PC-9 (cell line): ENCODE results near the gene HKDC1. TPM values are rescaled to one million over a fixed set of nuclear protein-coding genes. Genes with fewer than 3 reads are reported as not detected.

Source experiments
- BruUV-seq: library from RNA; stranded (reverse); fragments of 400-500 nt; replicated peaks from 2 replicates; lab custom pipeline; 2021; lab: Mats Ljungman, UMichigan
- CTCF ChIA-PET: fragments of 300-600 bp; sonication (Branson Sonifier 250); formaldehyde crosslinking; loops from one replicate; lab custom pipeline; 2022; ENCODE audit warnings: antibody characterized with exemption; lab: Charles Lee
- POLR2A ChIA-PET: fragments of 300-600 bp; sonication (Branson Sonifier 250); formaldehyde crosslinking; loops from one replicate; lab custom pipeline; 2022; ENCODE audit warnings: antibody characterized with exemption; ENCODE audit not compliant: unreplicated experiment; lab: Charles Lee
- DNase-seq, 2 experiments: peaks; one replicate each; pipeline versions ENCODE4 v3.0.0 to v3.0.0-alpha.2; 2015 to 2022; ENCODE audit warnings: mixed read lengths in 1 of 2
- H2AFZ ChIP-seq: fragments of 200-600 bp; sonication (generic); 2 replicates; pipeline ENCODE4 v1.8.1; 2017; ENCODE audit warnings: antibody characterized with exemption
- H3F3A ChIP-seq: fragments of 200-600 bp; sonication (generic); 2 replicates; pipeline ENCODE4 v1.8.1; 2017; ENCODE audit warnings: antibody characterized with exemption, mild to moderate bottlenecking, low read depth; ENCODE audit not compliant: insufficient read depth
- H3K27ac ChIP-seq: fragments of 200-600 bp; sonication (generic); 2 replicates; pipeline ENCODE4 v1.6.1; 2016; ENCODE audit warnings: mixed run types
- H3K27me3 ChIP-seq: fragments of 200-600 bp; sonication (generic); 2 replicates; pipeline ENCODE4 v1.6.1; 2016; ENCODE audit warnings: low read depth, mixed run types; ENCODE audit not compliant: insufficient read depth
- H3K36me3 ChIP-seq: fragments of 200-600 bp; sonication (generic); 2 replicates; pipeline ENCODE4 v1.6.1; 2016; ENCODE audit warnings: low read depth, mixed run types
- H3K4me1 ChIP-seq: fragments of 200-600 bp; sonication (generic); replicated peaks from 2 replicates; pipeline ENCODE4 v1.6.1; 2016; ENCODE audit warnings: mixed run types; ENCODE audit not compliant: insufficient read depth
- H3K4me2 ChIP-seq: fragments of 200-600 bp; sonication (generic); 2 replicates; pipeline ENCODE4 v1.6.1; 2017; ENCODE audit warnings: mixed run types
- H3K4me3 ChIP-seq: fragments of 200-600 bp; sonication (generic); 2 replicates; pipeline ENCODE4 v1.6.1; 2016; ENCODE audit warnings: mixed run types
- H3K79me2 ChIP-seq: fragments of 200-600 bp; sonication (generic); 2 replicates; pipeline ENCODE4 v1.6.1; 2017; ENCODE audit warnings: low read depth, mixed run types
- H3K9me2 ChIP-seq: fragments of 200-600 bp; sonication (generic); 2 replicates; pipeline ENCODE4 v1.8.1; 2017; ENCODE audit warnings: mild to moderate bottlenecking; ENCODE audit not compliant: insufficient read depth
- H3K9me3 ChIP-seq: fragments of 200-600 bp; sonication (generic); 2 replicates; pipeline ENCODE4 v1.8.1; 2016; ENCODE audit warnings: low read depth; ENCODE audit not compliant: insufficient read depth
- H4K20me1 ChIP-seq: fragments of 200-600 bp; sonication (generic); 2 replicates; pipeline ENCODE4 v1.8.1; 2017; ENCODE audit not compliant: insufficient read depth
- EZH2 ChIP-seq: fragments of 200-600 bp; sonication (generic); IDR thresholded peaks from 2 replicates; pipeline ENCODE4 v1.8.0; 2017; ENCODE audit warnings: antibody characterized with exemption, low read depth
- intact Hi-C: fragments of 100-400 bp; cut with micrococcal nuclease; formaldehyde crosslinking; loops from one replicate; pipeline ENCODE4 v1.10.0; 2022; ENCODE audit not compliant: unreplicated experiment
- total RNA-seq: library from RNA; stranded (reverse); gene quantifications from 2 replicates; pipeline ENCODE4 v1.2.3, GENCODE V29; 2021
- TF ChIP-seq, protein P1 (sequence below): fragments of 200-600 bp; sonication (generic); conservative IDR thresholded peaks from 2 replicates; pipeline ENCODE4 v1.6.1; 2017; ENCODE audit warnings: mixed run types, antibody characterized with exemption, mild to moderate bottlenecking, moderate library complexity

Gene HKDC1
- total RNA-seq, 1 experiment from 2014 or later = 173 TPM

DNA sequence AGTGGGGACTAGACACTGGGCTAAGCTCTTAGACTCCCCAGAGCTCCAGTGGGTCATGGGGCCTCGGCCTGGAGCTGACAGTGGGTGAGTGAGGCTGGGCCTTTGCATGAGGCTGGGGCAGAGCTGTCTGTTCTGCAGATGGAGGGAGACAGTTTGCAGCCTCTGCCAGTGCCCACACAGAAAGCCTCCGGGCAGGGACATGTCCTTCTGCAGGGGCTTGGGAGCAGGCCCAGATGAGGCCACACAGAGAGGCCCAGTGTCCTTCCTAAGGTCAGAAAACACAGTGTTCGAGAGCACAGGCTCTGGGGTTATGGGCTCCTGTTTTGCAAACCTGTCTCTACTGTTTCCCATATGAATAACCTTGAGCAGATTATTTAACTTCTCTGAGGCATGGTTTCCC lies 33.0 kb downstream of the HKDC1 start:
- Histone ChIP-seq H3K4me1 (no peaks in the 10 kb centered on the region), H3K4me3 (no peak overlapping the region), H2AFZ (no peak overlapping the region), H3K4me2 (no peak overlapping the region), H3K36me3 (peaks cover 81% of the 10 kb centered on the region), H3K79me2 (no peaks in the 10 kb centered on the region), H3K9me3 (no peaks in the 10 kb centered on the region), H3K27ac (no peak overlapping the region), H3K27me3 (no peaks in the 10 kb centered on the region), H3F3A (peaks cover 43% of the 10 kb centered on the region), H3K9me2 (no peaks in the 10 kb centered on the region), H4K20me1 (peaks cover 20% of the 10 kb centered on the region; the same call in 1 of the 2 replicates)
- intact Hi-C loops = no loop called here
- ChIA-PET CTCF (interaction anchor here (0.6 to 1.7 kb wide), 2 partner anchors 56 to 139 kb away, joined by 4 to 5 read pairs; no protein-coding TSS in a partner anchor), POLR2A (no interaction called here)
- no peak for DNase-seq
- no TSS peak for BruUV-seq
- TF ChIP-seq, protein P1, sequence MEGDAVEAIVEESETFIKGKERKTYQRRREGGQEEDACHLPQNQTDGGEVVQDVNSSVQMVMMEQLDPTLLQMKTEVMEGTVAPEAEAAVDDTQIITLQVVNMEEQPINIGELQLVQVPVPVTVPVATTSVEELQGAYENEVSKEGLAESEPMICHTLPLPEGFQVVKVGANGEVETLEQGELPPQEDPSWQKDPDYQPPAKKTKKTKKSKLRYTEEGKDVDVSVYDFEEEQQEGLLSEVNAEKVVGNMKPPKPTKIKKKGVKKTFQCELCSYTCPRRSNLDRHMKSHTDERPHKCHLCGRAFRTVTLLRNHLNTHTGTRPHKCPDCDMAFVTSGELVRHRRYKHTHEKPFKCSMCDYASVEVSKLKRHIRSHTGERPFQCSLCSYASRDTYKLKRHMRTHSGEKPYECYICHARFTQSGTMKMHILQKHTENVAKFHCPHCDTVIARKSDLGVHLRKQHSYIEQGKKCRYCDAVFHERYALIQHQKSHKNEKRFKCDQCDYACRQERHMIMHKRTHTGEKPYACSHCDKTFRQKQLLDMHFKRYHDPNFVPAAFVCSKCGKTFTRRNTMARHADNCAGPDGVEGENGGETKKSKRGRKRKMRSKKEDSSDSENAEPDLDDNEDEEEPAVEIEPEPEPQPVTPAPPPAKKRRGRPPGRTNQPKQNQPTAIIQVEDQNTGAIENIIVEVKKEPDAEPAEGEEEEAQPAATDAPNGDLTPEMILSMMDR = no peak
- TF ChIP-seq EZH2 = no peak

DNA sequence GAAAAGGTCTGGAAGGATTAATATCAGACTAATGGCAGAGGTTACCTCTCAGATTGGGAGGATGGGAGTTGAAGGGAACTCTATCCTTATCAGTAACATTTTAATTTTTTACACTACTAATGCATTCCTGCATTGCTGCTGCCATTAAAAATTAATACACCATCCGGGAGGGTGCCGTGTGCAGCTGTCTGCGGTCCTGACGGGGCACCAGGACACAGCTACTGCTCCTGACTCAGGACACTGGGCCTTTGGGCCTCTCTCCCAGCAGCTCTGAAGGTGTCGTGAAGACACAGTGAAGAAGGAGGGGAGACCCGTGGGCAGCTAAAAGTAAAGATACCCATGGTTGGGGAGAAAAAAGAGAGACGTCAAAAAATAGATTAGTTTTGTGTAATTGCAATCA lies 34.7 kb downstream of the HKDC1 start:
- Histone ChIP-seq H3K79me2 (no peaks in the 10 kb centered on the region), H3K4me2 (no peak overlapping the region), H3K36me3 (peaks cover 81% of the 10 kb centered on the region), H3F3A (peaks cover 53% of the 10 kb centered on the region), H3K9me2 (no peaks in the 10 kb centered on the region), H4K20me1 (peaks cover 20% of the 10 kb centered on the region; the same call in 1 of the 2 replicates), H2AFZ (no peak overlapping the region), H3K27me3 (no peaks in the 10 kb centered on the region), H3K9me3 (no peaks in the 10 kb centered on the region), H3K4me1 (no peaks in the 10 kb centered on the region), H3K27ac (no peak overlapping the region), H3K4me3 (no peak overlapping the region)
- BruUV-seq = no TSS peak
- DNase-seq = no peak
- ChIA-PET POLR2A (no interaction called here), CTCF (interaction anchor here (1.7 kb wide), 1 partner anchor 138 kb away, joined by 4 read pairs; no protein-coding TSS in a partner anchor)
- no peak for TF ChIP-seq EZH2
- TF ChIP-seq, protein P1 = no peak
- intact Hi-C loops = no loop called here

GRCh38 chr10:69259547-69260243 lies 39.6 kb downstream of the HKDC1 start:
- no peaks in the 10 kb centered on the region for H3K9me3 ChIP-seq
- no TSS peak for BruUV-seq
- intact Hi-C loops = loop anchor here (5.0 kb wide), 1 partner anchor 58 kb away; no protein-coding TSS in a partner anchor

More at GRCh38 chr10:69259547-69260243, 39.6 kb downstream of the HKDC1 start:
- Histone ChIP-seq H3K27ac (no peak overlapping the region), H3K27me3 (no peaks in the 10 kb centered on the region), H3K9me2 (no peaks in the 10 kb centered on the region), H3K4me1 (no peaks in the 10 kb centered on the region), H3K4me3 (no peak overlapping the region), H3F3A (peaks cover 72% of the 10 kb centered on the region), H4K20me1 (peaks cover 24% of the 10 kb centered on the region; the same call in 1 of the 2 replicates), H3K79me2 (no peaks in the 10 kb centered on the region), H2AFZ (no peak overlapping the region), H3K36me3 (peaks cover 68% of the 10 kb centered on the region), H3K4me2 (no peak overlapping the region)
- no peak for TF ChIP-seq EZH2
- TF ChIP-seq, protein P1 = no peak
- CTCF ChIA-PET = no interaction called here
- DNase-seq = no peak
- POLR2A ChIA-PET = no interaction called here
